CD4-positive, alpha-beta T cell (primary cell): ENCODE measurements around the gene RAB1B. TPM values are rescaled to one million over a fixed set of nuclear protein-coding genes. Genes with fewer than 3 reads are reported as not detected.
A peak's percentile ranks its signal among the peaks of the same experiment; 100 is the strongest.

Experiments used
- ATAC-seq: fragments of 200-7000 bp; cut with Tn5 transposase; one replicate; pipeline ENCODE4 v1.10.0; 2022; ENCODE audit warnings: mild to moderate bottlenecking; ENCODE audit not compliant: poor library complexity
- CTCF ChIA-PET: fragments of 350-600 bp; sonication (Branson Sonifier 250); formaldehyde crosslinking; loops from one replicate; lab custom pipeline; 2021; ENCODE audit warnings: antibody characterized with exemption, inconsistent platforms; lab: Charles Lee
- POLR2A ChIA-PET: fragments of 350-600 bp; sonication (Branson Sonifier 250); formaldehyde crosslinking; loops from one replicate; lab custom pipeline; 2021; ENCODE audit warnings: antibody characterized with exemption, inconsistent platforms; lab: Charles Lee
- DNase-seq, 14 experiments: peaks; one replicate each; pipeline ENCODE4 v3.0.0-alpha.2; 2013 to 2020; ENCODE audit warnings: mixed read lengths in 2 of 14
- H3K27ac ChIP-seq, 2 donors: one replicate each; pipeline versions ENCODE4 v1.5.1 to v1.7.0; 2013; ENCODE audit warnings: low read length in 2 of 2, low read depth in 1 of 2, mild to moderate bottlenecking in 1 of 2
- H3K27me3 ChIP-seq, 2 experiments: 1 replicate in 1 of 2; 2 replicates in 1 of 2; pipeline versions ENCODE4 v1.6.1 to v1.7.0; 2013; ENCODE audit warnings: low read length in 2 of 2, control low read depth in 1 of 2, mild to moderate bottlenecking in 1 of 2, moderate library complexity in 1 of 2; ENCODE audit not compliant: insufficient read depth in 2 of 2, control insufficient read depth in 1 of 2
- H3K36me3 ChIP-seq: one replicate; pipeline ENCODE4 v1.6.1; 2013; ENCODE audit warnings: low read length, control low read depth; ENCODE audit not compliant: insufficient read depth
- H3K4me1 ChIP-seq: one replicate; pipeline ENCODE4 v1.6.1; 2013; ENCODE audit warnings: low read length, control low read depth; ENCODE audit not compliant: insufficient read depth
- H3K4me3 ChIP-seq: one replicate; pipeline ENCODE4 v1.5.1; 2013; ENCODE audit warnings: mild to moderate bottlenecking, low read length, moderate library complexity
- H3K9me3 ChIP-seq, 2 experiments: 1 replicate in 1 of 2; 2 replicates in 1 of 2; pipeline versions ENCODE4 v1.6.1 to v1.7.0; 2013; ENCODE audit warnings: low read length in 2 of 2, mild to moderate bottlenecking in 2 of 2, control low read depth in 1 of 2, moderate library complexity in 1 of 2; ENCODE audit not compliant: control insufficient read depth in 1 of 2, insufficient read depth in 1 of 2
- H3K27ac Mint-ChIP-seq: one replicate; pipeline ENCODE4 v1.8.0; 2020; ENCODE audit warnings: mixed read lengths
- H3K27me3 Mint-ChIP-seq: one replicate; pipeline ENCODE4 v1.8.0; 2021; ENCODE audit warnings: mixed read lengths
- H3K36me3 Mint-ChIP-seq: one replicate; pipeline ENCODE4 v1.8.0; 2021; ENCODE audit warnings: low read depth, mixed read lengths
- H3K4me1 Mint-ChIP-seq: one replicate; pipeline ENCODE4 v1.8.0; 2021; ENCODE audit warnings: low read depth, mixed read lengths
- H3K4me3 Mint-ChIP-seq: one replicate; pipeline ENCODE4 v1.8.0; 2020; ENCODE audit warnings: mild to moderate bottlenecking, mixed read lengths
- H3K9me3 Mint-ChIP-seq: one replicate; pipeline ENCODE4 v1.8.0; 2020; ENCODE audit warnings: mixed read lengths
- CTCF ChIP-seq: fragments of 200-600 bp; IDR thresholded peaks from one replicate; pipeline ENCODE4 v1.8.0; 2022; ENCODE audit warnings: antibody characterized with exemption, mild to moderate bottlenecking
- intact Hi-C, 2 experiments: fragments of 100-400 bp; cut with DNase I in 1 of 2; cut with micrococcal nuclease in 1 of 2; formaldehyde crosslinking; loops; one replicate each; pipeline versions ENCODE4 v1.15.1 to v1.9.0; 2023 to 2025; cut with DNase I, micrococcal nuclease
- total RNA-seq, 174 experiments: library from RNA in 2 of 174; stranded (reverse) in 2 of 174; gene quantifications; one replicate each; pipeline ENCODE4 v1.2.3 and lab custom pipeline; 2021 to 2026

The RAB1B gene
- total RNA-seq, 2 experiments from 2014 or later, result 27.4 to 29.4 TPM

GRCh38 chr11:66311965-66312548 lies 43.6 kb downstream of the RAB1B start:
- ChIA-PET CTCF (interaction anchor here (0.8 to 3.6 kb wide), 20 partner anchors 10 to 1465 kb away, joined by 3 to 30 read pairs (median 4); partner anchors contain the start of genes BRMS1, CCDC85B, MRPL11 and RIN1), POLR2A (interaction anchor here (0.6 to 3.0 kb wide), 32 partner anchors 8 to 840 kb away, joined by 3 to 39 read pairs (median 6); partner anchors contain the start of genes B4GAT1, BRMS1, MALAT1 and MRPL11)
- no peaks in the 10 kb centered on the region for H3K9me3 Mint-ChIP-seq
- Histone ChIP-seq H3K9me3 (no peaks in the 10 kb centered on the region), H3K36me3 (no peaks in the 10 kb centered on the region), H3K4me1 (peaks cover 51% of the 10 kb centered on the region), H3K27me3 (no peaks in the 10 kb centered on the region), H3K4me3 (peak overlapping the region; percentile 61), H3K27ac (peak overlapping the region; percentile 65 to 90)
- intact Hi-C loops, result loop anchor here (1.0 kb wide), 4 partner anchors 16 to 77 kb away; partner anchors contain the start of genes BRMS1 (in 2 of the 2) and YIF1A (in 1 of the 2)
- H3K4me1 Mint-ChIP-seq, result peaks cover 22% of the 10 kb centered on the region
- DNase-seq, result peak; percentile 91 to 100 (median 99)
- peak; percentile 97 for TF ChIP-seq CTCF
- H3K4me3 Mint-ChIP-seq, result peak overlapping the region; percentile 90
- ATAC-seq, result peak; percentile 74
- H3K27me3 Mint-ChIP-seq, result peaks cover 4% of the 10 kb centered on the region
- no peaks in the 10 kb centered on the region for H3K36me3 Mint-ChIP-seq
- H3K27ac Mint-ChIP-seq, result peak overlapping the region; percentile 95

- Histone ChIP-seq H3K4me3 (peak overlapping the region; percentile 61), H3K9me3 (no peaks in the 10 kb centered on the region), H3K27me3 (no peaks in the 10 kb centered on the region), H3K4me1 (peaks cover 58% of the 10 kb centered on the region), H3K36me3 (no peaks in the 10 kb centered on the region), H3K27ac (peak overlapping the region; percentile 80 to 90)
- no peak for TF ChIP-seq CTCF
- Mint-ChIP-seq H3K27ac (peak overlapping the region; percentile 95), H3K36me3 (no peaks in the 10 kb centered on the region), H3K27me3 (peaks cover under 1% of the 10 kb centered on the region), H3K4me3 (peak overlapping the region; percentile 90), H3K4me1 (peaks cover 29% of the 10 kb centered on the region), H3K9me3 (no peaks in the 10 kb centered on the region)
- ChIA-PET POLR2A (interaction anchor here (0.6 to 3.0 kb wide), 31 partner anchors 9 to 840 kb away, joined by 3 to 39 read pairs (median 6); partner anchors contain the start of genes B4GAT1, BRMS1, MALAT1 and MRPL11), CTCF (interaction anchor here (0.8 to 3.6 kb wide), 17 partner anchors 9 to 422 kb away, joined by 3 to 30 read pairs (median 5); partner anchors contain the start of genes BRMS1, CCDC85B, RIN1 and YIF1A)
- peak; percentile 98 to 100 (median 100) for DNase-seq
- ATAC-seq, result peak; percentile 61
- intact Hi-C loops, result loop anchor here (1.0 kb wide), 4 partner anchors 16 to 77 kb away; partner anchors contain the start of genes BRMS1 (in 2 of the 2) and YIF1A (in 1 of the 2)
Measured at GRCh38 chr11:66312549-66313320, 44.3 kb downstream of the RAB1B start.
